ENCODE data around the gene CSMD2. TPM values are rescaled to one million over a fixed set of nuclear protein-coding genes. Genes with fewer than 3 reads are reported as not detected.

Gene CSMD2
- total and polyA plus RNA-seq, 2 experiments from 2014 or later: 5.3 to 16.6 TPM

DNA sequence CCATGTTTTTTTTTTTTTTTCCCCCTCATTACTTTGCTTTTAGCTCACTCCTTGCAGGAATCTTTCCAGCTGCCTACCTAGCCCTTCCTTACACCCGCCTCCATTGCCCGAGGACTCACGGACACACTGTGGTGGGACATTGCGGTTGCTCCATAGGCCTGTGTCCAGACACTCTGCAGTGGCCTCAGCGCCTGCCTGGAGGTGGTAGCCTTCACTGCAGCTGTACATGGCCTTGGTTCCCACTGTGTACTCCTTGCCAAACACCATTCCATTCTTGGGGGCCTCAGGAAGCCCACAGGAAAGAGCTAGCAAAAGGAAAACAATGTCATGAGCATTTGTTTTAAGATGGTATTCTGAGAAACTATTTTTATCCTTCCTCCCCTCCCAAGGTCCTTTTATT, 592.6 kb downstream of the CSMD2 start (continued):
- TF ChIP-seq, protein P1, sequence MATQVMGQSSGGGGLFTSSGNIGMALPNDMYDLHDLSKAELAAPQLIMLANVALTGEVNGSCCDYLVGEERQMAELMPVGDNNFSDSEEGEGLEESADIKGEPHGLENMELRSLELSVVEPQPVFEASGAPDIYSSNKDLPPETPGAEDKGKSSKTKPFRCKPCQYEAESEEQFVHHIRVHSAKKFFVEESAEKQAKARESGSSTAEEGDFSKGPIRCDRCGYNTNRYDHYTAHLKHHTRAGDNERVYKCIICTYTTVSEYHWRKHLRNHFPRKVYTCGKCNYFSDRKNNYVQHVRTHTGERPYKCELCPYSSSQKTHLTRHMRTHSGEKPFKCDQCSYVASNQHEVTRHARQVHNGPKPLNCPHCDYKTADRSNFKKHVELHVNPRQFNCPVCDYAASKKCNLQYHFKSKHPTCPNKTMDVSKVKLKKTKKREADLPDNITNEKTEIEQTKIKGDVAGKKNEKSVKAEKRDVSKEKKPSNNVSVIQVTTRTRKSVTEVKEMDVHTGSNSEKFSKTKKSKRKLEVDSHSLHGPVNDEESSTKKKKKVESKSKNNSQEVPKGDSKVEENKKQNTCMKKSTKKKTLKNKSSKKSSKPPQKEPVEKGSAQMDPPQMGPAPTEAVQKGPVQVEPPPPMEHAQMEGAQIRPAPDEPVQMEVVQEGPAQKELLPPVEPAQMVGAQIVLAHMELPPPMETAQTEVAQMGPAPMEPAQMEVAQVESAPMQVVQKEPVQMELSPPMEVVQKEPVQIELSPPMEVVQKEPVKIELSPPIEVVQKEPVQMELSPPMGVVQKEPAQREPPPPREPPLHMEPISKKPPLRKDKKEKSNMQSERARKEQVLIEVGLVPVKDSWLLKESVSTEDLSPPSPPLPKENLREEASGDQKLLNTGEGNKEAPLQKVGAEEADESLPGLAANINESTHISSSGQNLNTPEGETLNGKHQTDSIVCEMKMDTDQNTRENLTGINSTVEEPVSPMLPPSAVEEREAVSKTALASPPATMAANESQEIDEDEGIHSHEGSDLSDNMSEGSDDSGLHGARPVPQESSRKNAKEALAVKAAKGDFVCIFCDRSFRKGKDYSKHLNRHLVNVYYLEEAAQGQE (IDR thresholded peaks at IDR 0.05; ENCODE audit: unreplicated experiment): no peak
- TF ChIP-seq, protein P2, sequence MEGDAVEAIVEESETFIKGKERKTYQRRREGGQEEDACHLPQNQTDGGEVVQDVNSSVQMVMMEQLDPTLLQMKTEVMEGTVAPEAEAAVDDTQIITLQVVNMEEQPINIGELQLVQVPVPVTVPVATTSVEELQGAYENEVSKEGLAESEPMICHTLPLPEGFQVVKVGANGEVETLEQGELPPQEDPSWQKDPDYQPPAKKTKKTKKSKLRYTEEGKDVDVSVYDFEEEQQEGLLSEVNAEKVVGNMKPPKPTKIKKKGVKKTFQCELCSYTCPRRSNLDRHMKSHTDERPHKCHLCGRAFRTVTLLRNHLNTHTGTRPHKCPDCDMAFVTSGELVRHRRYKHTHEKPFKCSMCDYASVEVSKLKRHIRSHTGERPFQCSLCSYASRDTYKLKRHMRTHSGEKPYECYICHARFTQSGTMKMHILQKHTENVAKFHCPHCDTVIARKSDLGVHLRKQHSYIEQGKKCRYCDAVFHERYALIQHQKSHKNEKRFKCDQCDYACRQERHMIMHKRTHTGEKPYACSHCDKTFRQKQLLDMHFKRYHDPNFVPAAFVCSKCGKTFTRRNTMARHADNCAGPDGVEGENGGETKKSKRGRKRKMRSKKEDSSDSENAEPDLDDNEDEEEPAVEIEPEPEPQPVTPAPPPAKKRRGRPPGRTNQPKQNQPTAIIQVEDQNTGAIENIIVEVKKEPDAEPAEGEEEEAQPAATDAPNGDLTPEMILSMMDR (conservative IDR thresholded peaks at IDR 0.05; ENCODE audit: low read depth in 2 of 2): no peak
- no peak for TF ChIP-seq ZNF114 (CRISPR knock-in tag; IDR thresholded peaks at IDR 0.05)
- TF ChIP-seq, protein P3, sequence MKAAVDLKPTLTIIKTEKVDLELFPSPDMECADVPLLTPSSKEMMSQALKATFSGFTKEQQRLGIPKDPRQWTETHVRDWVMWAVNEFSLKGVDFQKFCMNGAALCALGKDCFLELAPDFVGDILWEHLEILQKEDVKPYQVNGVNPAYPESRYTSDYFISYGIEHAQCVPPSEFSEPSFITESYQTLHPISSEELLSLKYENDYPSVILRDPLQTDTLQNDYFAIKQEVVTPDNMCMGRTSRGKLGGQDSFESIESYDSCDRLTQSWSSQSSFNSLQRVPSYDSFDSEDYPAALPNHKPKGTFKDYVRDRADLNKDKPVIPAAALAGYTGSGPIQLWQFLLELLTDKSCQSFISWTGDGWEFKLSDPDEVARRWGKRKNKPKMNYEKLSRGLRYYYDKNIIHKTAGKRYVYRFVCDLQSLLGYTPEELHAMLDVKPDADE (IDR thresholded peaks at IDR 0.05): no peak

DNA sequence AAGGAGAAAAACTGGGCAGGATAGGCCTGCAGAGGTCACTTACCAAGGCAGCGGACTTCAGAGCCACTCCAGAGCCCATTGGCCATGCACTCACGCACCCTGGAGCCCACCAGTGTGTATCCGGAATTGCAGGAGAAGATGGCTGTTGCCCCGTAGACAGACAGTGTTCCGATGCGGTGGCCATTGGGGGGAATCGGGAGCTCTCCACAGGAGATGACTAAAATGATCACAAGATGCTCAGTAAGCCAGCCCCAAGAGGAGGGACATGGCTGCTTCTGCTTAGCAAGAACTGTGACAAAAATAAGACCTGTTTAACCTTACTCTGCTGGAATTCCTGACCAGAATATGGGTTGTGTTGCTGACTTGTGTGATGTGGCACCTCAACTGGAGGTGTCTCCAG, 595.7 kb downstream of the CSMD2 start:
- no peak overlapping the region for H3K4me3 Mint-ChIP-seq
- Histone ChIP-seq H3K27ac (ENCODE audit: low read depth) (no peak overlapping the region), H3K4me2 (no peak overlapping the region), H3K9me2 (ENCODE audit: insufficient read depth) (no peaks in the 10 kb centered on the region), H3K4me1 (ENCODE audit: insufficient read depth) (no peaks in the 10 kb centered on the region), H3K27me3 (ENCODE audit: insufficient read depth) (no peaks in the 10 kb centered on the region), H3F3A (replicated peaks; ENCODE audit: low read depth) (no peaks in the 10 kb centered on the region), H3K36me3 (ENCODE audit: insufficient read depth) (no peaks in the 10 kb centered on the region), H3K4me3 (no peak overlapping the region), H4K20me1 (replicated peaks; ENCODE audit: insufficient read depth) (no peaks in the 10 kb centered on the region), H3K79me2 (replicated peaks; ENCODE audit: insufficient read depth) (no peaks in the 10 kb centered on the region), H2AFZ (no peak overlapping the region)
- no peaks in the 10 kb centered on the region for H3K4me1 Mint-ChIP-seq
- peaks cover 2% of the 10 kb centered on the region for H3K27me3 Mint-ChIP-seq (ENCODE audit: insufficient read depth, low read depth, poor library complexity)
- no peaks in the 10 kb centered on the region for H3K9me3 Mint-ChIP-seq
- H3K36me3 Mint-ChIP-seq (ENCODE audit: low read depth): peaks cover 17% of the 10 kb centered on the region
- H3K27ac Mint-ChIP-seq: no peak overlapping the region
- ATAC-seq (no peak), DNase-seq (ENCODE audit: low spot score) (no peak)
- TF ChIP-seq, protein P2 (conservative IDR thresholded peaks at IDR 0.05; ENCODE audit: low read depth in 2 of 2): no peak
- TF ChIP-seq ZNF331 (CRISPR knock-in tag; IDR thresholded peaks at IDR 0.05; ENCODE audit: low read depth) (no peak), JUNB (IDR thresholded peaks at IDR 0.05; ENCODE audit: unreplicated experiment) (no peak), EZH2 (IDR thresholded peaks at IDR 0.05; ENCODE audit: low read depth, unreplicated experiment) (no peak), STAT1 (IDR thresholded peaks at IDR 0.05; ENCODE audit: unreplicated experiment) (no peak)
- TF ChIP-seq, protein P3 (IDR thresholded peaks at IDR 0.05): no peak
- TF ChIP-seq, protein P1 (IDR thresholded peaks at IDR 0.05; ENCODE audit: unreplicated experiment): no peak
